AG09319 (cell line): ENCODE results near the gene TMEM39B.
"Not testable (repeated sequence)": the region's sequence is repeated elsewhere in the genome, so short reads cannot be mapped to it uniquely, and the experiment has no call there.

Experiments
- DNase-seq: peaks from one replicate; pipeline ENCODE4 v3.0.0-alpha.2; 2010; ENCODE audit warnings: low read depth; ENCODE audit errors: extremely low read depth
- TF ChIP-seq, protein P1 (sequence below): IDR thresholded peaks from 2 replicates; pipeline ENCODE4 v1.5.1; 2011; ENCODE audit warnings: low read depth, mild to moderate bottlenecking, inconsistent platforms, low read length, moderate library complexity

TMEM39B gene

GRCh38 chr1:32068957-32069588 is 3.7 kb upstream of the TMEM39B start:
- TF ChIP-seq, protein P1, sequence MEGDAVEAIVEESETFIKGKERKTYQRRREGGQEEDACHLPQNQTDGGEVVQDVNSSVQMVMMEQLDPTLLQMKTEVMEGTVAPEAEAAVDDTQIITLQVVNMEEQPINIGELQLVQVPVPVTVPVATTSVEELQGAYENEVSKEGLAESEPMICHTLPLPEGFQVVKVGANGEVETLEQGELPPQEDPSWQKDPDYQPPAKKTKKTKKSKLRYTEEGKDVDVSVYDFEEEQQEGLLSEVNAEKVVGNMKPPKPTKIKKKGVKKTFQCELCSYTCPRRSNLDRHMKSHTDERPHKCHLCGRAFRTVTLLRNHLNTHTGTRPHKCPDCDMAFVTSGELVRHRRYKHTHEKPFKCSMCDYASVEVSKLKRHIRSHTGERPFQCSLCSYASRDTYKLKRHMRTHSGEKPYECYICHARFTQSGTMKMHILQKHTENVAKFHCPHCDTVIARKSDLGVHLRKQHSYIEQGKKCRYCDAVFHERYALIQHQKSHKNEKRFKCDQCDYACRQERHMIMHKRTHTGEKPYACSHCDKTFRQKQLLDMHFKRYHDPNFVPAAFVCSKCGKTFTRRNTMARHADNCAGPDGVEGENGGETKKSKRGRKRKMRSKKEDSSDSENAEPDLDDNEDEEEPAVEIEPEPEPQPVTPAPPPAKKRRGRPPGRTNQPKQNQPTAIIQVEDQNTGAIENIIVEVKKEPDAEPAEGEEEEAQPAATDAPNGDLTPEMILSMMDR, result no peak
- DNase-seq, result no peak

GRCh38 chr1:32071758-32072621 is 749 bp upstream of the TMEM39B start:
- no peak for DNase-seq

DNA sequence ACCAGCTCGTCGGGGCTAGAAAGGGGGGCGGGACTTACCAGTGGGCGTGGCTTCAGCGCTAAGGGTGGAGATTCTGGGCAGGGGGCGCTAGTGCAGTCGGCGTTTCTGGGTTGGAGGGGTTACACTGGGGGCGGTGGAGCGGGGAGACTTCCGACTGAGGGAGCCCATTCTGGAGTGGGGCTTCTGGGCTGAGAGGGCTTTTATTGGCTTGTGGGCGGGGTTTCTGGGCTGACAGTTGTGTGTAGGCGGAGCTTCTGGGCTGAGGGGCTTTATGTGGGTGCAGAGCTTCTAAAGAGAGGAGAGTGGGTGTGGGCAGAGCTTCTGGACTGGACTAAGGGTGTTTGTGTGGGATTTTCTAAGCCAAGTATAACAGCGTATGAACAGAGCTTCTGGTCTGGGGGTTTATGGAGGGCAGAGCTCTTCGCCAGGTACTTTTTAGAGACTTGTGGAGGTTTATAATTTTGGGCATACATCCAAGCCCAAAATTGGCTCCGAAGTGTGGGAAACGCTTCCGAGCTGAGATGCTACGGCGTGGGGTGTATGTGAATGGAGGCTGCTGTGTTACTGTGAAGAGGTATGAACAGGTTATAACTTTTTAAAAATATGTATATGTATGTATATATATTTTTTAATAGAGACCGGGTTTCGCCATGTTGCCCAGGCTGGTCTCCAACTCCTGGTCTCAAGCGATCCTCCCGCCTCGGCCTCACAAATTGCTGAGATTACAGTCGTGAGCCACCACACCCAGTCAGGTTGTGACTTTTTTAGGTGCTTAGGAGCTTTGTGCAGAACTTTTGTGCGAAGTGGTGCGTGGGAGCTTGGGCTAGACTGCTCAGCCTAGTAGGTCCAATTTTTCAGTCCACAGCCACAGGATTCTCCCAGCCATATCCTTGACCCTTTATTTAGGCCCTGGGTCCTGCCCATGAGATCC is 825 bp downstream of the TMEM39B start:
- DNase-seq, result no peak
- TF ChIP-seq, protein P1, result peak; percentile 15

More at GRCh38 chr1:32071758-32072621, 749 bp upstream of the TMEM39B start:
- TF ChIP-seq, protein P1, result no peak

- DNase-seq, result no peak
- TF ChIP-seq, protein P1, result no peak
Observed at GRCh38 chr1:32074841-32075240, 2.1 kb downstream of the TMEM39B start.

DNA sequence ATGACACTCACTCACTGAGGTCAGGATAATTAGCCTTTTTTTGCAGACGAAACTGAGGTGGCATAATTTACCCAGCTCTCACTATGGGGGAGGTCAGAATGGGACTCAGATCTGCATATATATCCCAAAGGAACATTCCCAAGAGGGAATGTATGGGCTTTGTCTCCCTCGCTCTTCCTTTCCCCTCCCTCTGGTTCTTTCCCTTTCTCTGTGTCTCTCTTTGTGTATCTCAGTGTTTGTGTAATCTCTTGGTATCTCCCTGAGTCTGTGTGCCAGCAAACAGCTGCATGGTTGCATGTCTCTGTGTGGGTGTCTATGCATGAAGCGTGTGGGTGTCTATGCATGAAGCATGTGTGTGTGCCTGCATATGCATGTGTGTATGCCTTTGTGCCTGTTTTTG is 4.7 kb downstream of the TMEM39B start:
- TF ChIP-seq, protein P1, result no peak
- DNase-seq, result no peak

GRCh38 chr1:32082022-32082421 is 9.3 kb downstream of the TMEM39B start:
- TF ChIP-seq, protein P1, result no peak
- no peak for DNase-seq

GRCh38 chr1:32086381-32086780 is 13.6 kb downstream of the TMEM39B start:
- not testable (repeated sequence) for DNase-seq
